ENCODE data around the gene LARP7.
"Not testable (repeated sequence)": the region's sequence is repeated elsewhere in the genome, so short reads cannot be mapped to it uniquely, and the experiment has no call there.

LARP7 gene

DNA sequence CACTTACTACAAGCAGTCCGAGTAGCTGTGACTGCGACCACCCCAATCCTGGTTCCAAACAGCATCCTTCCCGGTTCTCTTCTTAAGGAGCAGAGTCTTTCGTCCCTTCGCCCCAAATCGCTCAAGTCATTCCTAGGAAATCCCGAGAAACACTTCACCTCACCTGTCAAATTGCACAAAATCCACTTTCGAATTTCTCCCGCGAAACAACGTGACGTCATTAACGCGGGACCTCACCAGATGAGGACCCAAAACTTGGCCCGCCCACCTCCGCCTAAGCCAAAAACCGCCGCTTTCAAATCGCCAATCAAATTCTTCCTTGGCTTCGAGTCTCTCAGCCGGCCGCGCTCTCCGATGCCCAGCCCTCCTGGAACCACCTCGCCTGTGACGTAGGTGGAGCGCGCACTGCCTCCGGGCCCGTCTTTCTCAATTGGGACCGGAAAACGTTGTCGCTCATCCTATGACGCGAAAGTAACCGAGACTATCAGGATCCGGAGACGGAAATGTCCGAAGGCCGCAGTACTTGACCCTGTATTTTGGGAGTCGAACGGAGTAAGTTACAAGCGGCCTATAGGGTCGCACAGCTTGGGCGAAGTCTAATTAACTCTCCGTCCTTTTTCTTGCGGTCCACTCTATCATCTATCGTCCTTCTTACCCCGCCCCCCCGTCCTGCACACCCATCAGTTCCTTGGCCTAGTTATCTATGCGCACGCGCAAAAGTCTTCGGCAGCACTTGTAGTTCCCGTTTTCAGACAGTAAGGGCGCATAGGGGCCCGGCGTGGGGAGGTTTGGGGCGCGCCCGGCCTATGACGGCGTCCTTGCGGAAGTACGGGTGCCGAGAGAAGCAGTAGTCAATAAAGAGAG, at the start of gene LARP7, which contains the start of gene ZGRF1:
LARP7 (plus strand) TSS at position 456 of the 864 bp plus-strand sequence. CDS start 7,527 bp downstream, outside the sequence.
ZGRF1 (minus strand) TSS at position 222 of the 864 bp plus-strand sequence. CDS start 3,733 bp downstream, outside the sequence.
- peak; percentile 99 for DNase-seq (ENCODE audit: low spot score)

- no peak for DNase-seq (ENCODE audit: low spot score)
These were observed 47.7 kb upstream of the LARP7 start for GRCh38 chr4:112589206-112589605.

DNA sequence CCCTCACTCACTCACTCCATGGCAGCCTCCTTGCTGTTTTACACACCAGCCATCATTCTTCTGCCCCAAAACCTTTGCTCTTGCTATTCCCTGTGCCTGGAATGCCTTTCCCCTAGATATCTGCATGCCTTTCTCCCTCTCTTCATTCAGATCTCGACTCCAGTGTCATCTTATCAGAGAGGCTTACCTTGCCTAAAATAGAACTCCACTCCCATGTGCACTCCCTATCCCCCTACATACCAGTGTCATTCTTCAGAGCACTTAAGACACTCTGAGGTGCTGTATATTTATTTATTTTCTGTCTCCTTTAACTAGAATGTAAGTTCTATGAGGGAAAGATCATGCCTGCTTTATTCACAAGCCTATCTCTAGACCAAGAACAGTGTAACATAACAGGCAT, 45.4 kb upstream of the LARP7 start:
- DNase-seq (ENCODE audit: low spot score), result no peak

GRCh38 chr4:112592717-112593116, 44.2 kb upstream of the LARP7 start:
- no peak for DNase-seq (ENCODE audit: low spot score)

GRCh38 chr4:112593438-112594133, 43.4 kb upstream of the LARP7 start:
- no peak for DNase-seq (ENCODE audit: low spot score)

- no peak for DNase-seq (ENCODE audit: low spot score)
These were observed 42.0 kb upstream of the LARP7 start for GRCh38 chr4:112594993-112595392.

DNA sequence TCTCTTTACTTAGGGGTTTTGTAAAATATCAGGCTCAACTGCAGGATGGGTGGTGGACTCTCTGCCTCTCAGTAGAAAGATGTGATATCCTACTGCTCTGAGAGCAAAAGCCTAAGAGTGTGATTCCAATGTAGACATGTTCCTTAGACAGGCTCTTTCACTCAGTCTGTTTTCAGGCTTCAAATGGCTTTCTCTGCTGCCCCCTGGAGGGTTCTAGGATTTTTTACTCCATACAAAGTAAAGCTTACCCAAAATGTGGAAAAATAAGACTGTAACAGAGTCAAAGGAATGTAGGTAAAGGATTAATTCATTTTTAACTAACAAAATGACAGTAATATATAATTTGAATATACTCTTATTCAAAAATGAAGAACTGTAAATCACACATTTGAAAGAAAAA, 32.4 kb upstream of the LARP7 start:
- DNase-seq (ENCODE audit: low spot score), result peak; percentile 81

DNA sequence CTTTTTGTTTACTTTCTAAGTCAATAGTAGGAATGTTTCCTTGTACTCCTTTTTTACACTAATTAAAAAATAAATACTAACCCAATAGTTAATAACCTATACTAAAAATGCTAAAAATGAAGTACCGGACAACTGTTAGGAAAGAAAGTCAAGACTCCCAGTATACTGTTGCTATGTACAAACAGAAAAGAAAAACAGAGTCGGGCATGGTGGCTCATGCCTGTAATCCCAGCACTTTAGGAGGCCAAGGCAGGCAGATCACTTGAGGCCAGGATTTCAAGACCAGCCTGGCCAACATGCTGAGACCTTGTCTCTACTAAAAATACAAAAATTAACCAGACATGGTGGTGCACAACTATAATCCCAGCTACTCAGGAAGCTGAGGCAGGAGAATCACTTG, 24.1 kb upstream of the LARP7 start:
- not testable (repeated sequence) for DNase-seq (ENCODE audit: low spot score)

GRCh38 chr4:112616984-112617383, 20.0 kb upstream of the LARP7 start:
- no peak for DNase-seq (ENCODE audit: low spot score)

- DNase-seq (ENCODE audit: low spot score), result no peak
These were observed 10.7 kb upstream of the LARP7 start for GRCh38 chr4:112626228-112626627.

DNA sequence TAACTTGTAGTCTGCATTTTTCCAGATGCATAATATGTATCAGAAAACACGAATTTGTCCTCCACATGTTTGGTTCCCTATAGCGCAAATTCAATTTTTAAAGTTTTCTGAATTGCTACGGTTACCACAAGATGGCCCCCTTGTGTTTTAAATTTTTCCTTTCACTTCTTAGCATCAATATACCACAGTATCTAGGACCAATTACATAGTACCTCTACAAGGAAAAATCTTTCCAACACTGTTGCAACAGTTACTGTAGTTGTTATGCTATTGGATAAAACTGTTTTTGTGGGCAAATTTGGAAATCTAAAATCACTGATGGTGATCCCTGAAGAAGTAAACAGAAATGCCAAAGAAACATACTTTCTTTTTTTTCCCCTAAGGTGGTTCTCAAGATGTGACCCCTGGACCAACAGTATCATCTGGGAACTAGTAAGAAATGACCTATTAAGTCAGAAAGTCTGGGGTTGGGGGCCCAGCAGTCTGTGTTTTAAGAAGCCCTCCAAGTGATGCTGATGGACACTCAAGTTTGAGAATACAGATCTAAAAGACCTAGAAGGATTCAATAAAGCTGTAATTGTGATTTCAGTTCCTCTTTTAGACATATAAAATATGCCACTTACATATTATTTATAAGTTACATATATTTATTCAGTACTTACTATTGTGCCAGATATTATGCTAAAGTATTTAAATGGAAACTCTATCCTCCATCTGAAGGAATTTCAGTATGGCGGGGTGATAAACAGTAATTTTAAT, 3.3 kb upstream of the LARP7 start:
- DNase-seq (ENCODE audit: low spot score), result peak; percentile 58

DNA sequence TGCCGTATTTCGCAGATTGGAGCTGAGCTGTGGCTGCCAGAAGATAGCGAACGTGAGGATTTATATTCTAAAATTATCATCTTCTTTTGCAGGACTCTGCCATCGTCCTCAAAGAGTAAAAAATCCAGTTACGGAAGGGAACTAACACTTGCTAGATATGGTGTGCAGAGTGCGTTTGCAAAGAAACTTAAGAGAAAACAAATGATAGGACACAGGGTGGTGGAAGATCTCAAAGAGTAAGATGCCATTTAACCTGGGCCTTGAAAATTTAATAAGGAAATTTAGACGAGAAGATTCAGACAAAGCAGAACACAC, 566 bp downstream of the LARP7 start:
- DNase-seq (ENCODE audit: low spot score), result no peak

GRCh38 chr4:112642526-112642925, 5.6 kb downstream of the LARP7 start:
- DNase-seq (ENCODE audit: low spot score), result no peak

GRCh38 chr4:112644595-112645535, 7.9 kb downstream of the LARP7 start:
- DNase-seq (ENCODE audit: low spot score), result not testable (repeated sequence)

- DNase-seq (ENCODE audit: low spot score), result no peak
These were observed 8.8 kb downstream of the LARP7 start for GRCh38 chr4:112645541-112646329.

GRCh38 chr4:112646632-112647537, 9.9 kb downstream of the LARP7 start:
- no peak for DNase-seq (ENCODE audit: low spot score)

DNA sequence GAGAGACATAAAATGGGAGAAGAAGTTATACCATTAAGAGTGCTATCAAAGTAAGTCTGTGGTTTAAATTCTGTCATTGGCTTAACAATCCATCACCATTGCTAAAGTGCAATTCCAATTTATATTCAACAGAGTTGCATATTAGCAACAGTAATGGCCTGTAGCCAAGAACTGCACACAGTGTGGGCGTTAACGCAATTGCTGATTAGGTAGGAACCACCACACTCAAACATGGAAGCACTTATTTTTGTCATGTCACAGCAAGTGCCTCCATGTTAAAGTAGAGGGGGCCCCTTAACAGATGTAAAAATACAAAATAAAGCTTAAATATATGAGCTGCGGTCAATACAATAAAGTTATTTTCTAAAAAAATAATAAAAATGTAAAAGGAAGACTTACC, 10.8 kb downstream of the LARP7 start:
- DNase-seq (ENCODE audit: low spot score), result no peak

DNA sequence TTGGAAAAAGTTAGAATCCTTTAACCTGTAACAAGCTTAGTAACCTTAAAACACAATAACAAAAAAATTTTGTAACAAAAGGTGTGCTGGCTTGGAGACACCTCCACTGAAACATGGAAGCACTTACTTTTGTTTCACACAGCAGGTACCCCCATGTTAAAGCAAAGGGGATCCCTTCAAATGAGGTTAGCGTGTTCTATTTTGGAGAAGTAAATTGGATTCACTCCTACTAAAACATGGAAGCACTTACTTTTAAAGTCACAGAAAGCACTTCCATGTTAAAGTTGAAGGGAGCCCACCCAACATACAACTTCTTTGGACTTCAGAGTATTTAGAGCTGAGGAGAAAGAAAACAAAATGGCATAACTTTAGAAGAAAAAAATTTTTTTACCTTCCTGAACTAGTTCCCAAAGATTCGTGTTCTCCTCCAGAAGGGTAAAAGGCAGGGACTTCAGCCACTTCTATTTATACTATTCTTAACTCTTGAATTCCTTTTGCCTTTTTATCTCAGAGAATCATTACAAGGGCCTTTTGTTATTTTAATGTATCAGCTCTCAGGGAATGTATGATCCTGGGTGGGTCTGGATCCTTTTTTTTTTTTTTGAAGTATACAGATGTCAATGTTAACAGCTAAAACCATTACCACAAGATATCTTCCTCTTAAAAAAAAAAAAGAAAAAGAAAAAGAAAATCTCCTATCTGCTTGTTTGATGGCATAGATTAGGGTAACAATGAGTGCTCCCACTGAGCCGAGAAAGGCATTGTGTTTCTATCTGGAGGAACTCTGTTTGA, 11.5 kb downstream of the LARP7 start:
- no peak for DNase-seq (ENCODE audit: low spot score)

- DNase-seq (ENCODE audit: low spot score), result no peak
These were observed 12.1 kb downstream of the LARP7 start for GRCh38 chr4:112649055-112649408.
